HG03060 (cell line): ENCODE results near the gene INMT.

Source experiments
- ATAC-seq: cut with Tn5 transposase; IDR thresholded peaks from one replicate; pipeline ENCODE4 v1.9.1; 2021; ENCODE audit warnings: low read depth, moderate number of reproducible peaks; ENCODE audit not compliant: unreplicated experiment

Gene INMT

GRCh38 chr7:30779574-30779973 lies 27.6 kb downstream of the INMT start:
- ATAC-seq: no peak

GRCh38 chr7:30780941-30781340 lies 29.0 kb downstream of the INMT start:
- ATAC-seq: no peak

- ATAC-seq: no peak
Observed at GRCh38 chr7:30782690-30783089, 30.8 kb downstream of the INMT start.

GRCh38 chr7:30785786-30786185 lies 33.9 kb downstream of the INMT start:
- no peak for ATAC-seq

GRCh38 chr7:30787486-30787885 lies 35.6 kb downstream of the INMT start:
- no peak for ATAC-seq

- ATAC-seq: no peak
Observed at GRCh38 chr7:30788640-30789333, 36.9 kb downstream of the INMT start.

- no peak for ATAC-seq
Observed at GRCh38 chr7:30789334-30789711, 37.4 kb downstream of the INMT start.

- no peak for ATAC-seq
Observed at GRCh38 chr7:30790356-30790755, 38.4 kb downstream of the INMT start.

GRCh38 chr7:30791114-30791513 lies 39.2 kb downstream of the INMT start:
- no peak for ATAC-seq

GRCh38 chr7:30795161-30795948 lies 43.4 kb downstream of the INMT start:
- peak; percentile 22 for ATAC-seq

- ATAC-seq: no peak
Observed at GRCh38 chr7:30796105-30796869, 44.4 kb downstream of the INMT start.

GRCh38 chr7:30797176-30798040 lies 45.5 kb downstream of the INMT start:
- ATAC-seq: no peak

GRCh38 chr7:30799206-30799975 lies 47.5 kb downstream of the INMT start:
- ATAC-seq: peak; percentile 67

- no peak for ATAC-seq
Observed at GRCh38 chr7:30799976-30800661, 48.2 kb downstream of the INMT start.

GRCh38 chr7:30800785-30801252 lies 48.9 kb downstream of the INMT start:
- peak; percentile 17 for ATAC-seq

GRCh38 chr7:30802812-30803211 lies 50.9 kb downstream of the INMT start:
- no peak for ATAC-seq

GRCh38 chr7:30804078-30804661 lies 52.2 kb downstream of the INMT start:
- no peak for ATAC-seq

- no peak for ATAC-seq
Observed at GRCh38 chr7:30805081-30805691, 53.3 kb downstream of the INMT start.
